ENCODE measurements around the gene NELL1. TPM values are rescaled to one million over a fixed set of nuclear protein-coding genes. Genes with fewer than 3 reads are reported as not detected.
"Not testable (repeated sequence)": the region's sequence is repeated elsewhere in the genome, so short reads cannot be mapped to it uniquely, and the experiment has no call there.

NELL1 gene
- total and polyA plus RNA-seq, 9 donors = 5.5 to 9.9 (median 7.6) TPM

DNA sequence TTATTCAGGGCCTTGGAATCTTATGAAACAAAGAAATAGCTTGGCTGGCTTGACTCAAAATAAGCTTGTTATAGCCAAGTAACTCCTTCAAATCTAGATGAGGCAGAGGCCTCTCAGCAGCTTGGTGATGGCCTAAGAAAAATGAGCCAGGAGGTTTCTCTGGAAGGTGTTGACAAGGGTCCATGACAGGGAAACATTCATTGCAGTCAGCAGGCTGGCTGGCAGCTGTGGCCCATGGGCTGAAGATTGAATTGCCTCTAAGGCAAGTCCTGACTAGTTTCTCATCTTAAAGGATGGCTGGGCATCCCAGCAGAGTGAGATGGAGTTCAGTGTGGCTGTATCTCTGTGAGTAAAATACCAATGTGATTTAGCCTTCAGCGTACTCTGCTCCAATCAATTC lies 441.0 kb downstream of the NELL1 start:
- no peaks in the 10 kb centered on the region for H3K36me3 ChIP-seq (ENCODE audit: control insufficient read depth, insufficient read depth, low read length)
- H3K4me3 ChIP-seq (ENCODE audit: low read length) = no peak overlapping the region
- H3K27me3 ChIP-seq (ENCODE audit: control insufficient read depth, insufficient read depth, low read length) = no peaks in the 10 kb centered on the region
- no peaks in the 10 kb centered on the region for H3K4me1 ChIP-seq (ENCODE audit: control insufficient read depth, insufficient read depth, low read length)
- DNase-seq = no peak
- no peak overlapping the region for H3K27ac ChIP-seq (ENCODE audit: low read length)
- H3K9me3 ChIP-seq (replicated peaks; ENCODE audit: control insufficient read depth, low read depth, low read length) = no peaks in the 10 kb centered on the region
- WGBS (ENCODE audit: insufficient coverage) = no CpG with 5 or more reads among the region's 1 CpG

DNA sequence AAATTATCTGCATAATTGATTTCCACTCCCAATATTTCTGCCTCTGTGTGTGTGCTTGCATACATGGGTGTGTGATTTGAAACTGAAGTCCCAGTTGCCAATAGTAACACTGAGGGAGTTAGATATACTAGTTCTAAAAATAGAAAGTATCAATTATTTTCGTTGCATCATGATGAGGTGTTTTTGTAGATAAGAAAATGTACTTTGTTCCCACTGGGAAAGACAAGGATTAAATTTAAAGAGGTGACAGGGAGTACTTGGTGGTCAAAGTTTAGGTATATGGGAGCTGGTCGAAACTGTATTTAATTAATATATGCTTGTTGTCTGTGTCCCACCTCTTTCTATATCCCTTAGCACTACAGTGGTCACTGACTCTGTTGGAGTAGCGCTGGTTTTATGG lies 444.5 kb downstream of the NELL1 start:
- H3K4me1 ChIP-seq (ENCODE audit: control insufficient read depth, insufficient read depth, low read length) = no peaks in the 10 kb centered on the region
- no peak overlapping the region for H3K27ac ChIP-seq (ENCODE audit: low read length)
- H3K27me3 ChIP-seq (ENCODE audit: control insufficient read depth, insufficient read depth, low read length) = no peaks in the 10 kb centered on the region
- no peak overlapping the region for H3K4me3 ChIP-seq (ENCODE audit: low read length)
- H3K36me3 ChIP-seq (ENCODE audit: control insufficient read depth, insufficient read depth, low read length) = no peaks in the 10 kb centered on the region
- DNase-seq = no peak
- no peaks in the 10 kb centered on the region for H3K9me3 ChIP-seq (replicated peaks; ENCODE audit: control insufficient read depth, low read depth, low read length)
- WGBS (ENCODE audit: insufficient coverage) = 20% methylated on average over 1 of the region's 3 CpGs

DNA sequence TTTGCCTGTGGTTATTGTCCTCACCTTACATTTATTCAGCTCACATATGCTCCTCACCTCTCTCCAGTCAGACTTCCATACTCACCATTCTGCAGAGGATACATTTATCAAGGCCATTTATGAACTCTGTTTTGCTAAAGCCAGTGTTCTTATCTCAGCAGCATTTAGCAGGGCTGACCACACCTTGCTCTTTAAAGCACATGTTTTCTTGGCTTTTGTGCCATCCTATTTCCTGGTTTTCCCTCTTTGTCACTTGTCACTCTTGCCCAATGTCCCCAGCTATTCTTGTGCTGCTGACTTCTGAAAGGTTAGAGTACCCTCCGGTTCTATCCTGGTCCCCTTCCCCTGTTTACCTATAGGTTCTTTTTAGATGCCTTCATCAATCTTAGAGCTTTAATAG lies 446.6 kb downstream of the NELL1 start:
- WGBS (ENCODE audit: insufficient coverage) = no CpG with 5 or more reads among the region's 1 CpG
- H3K27ac ChIP-seq (ENCODE audit: low read length) = no peak overlapping the region
- no peak overlapping the region for H3K4me3 ChIP-seq (ENCODE audit: low read length)
- no peaks in the 10 kb centered on the region for H3K4me1 ChIP-seq (ENCODE audit: control insufficient read depth, insufficient read depth, low read length)
- H3K36me3 ChIP-seq (ENCODE audit: control insufficient read depth, insufficient read depth, low read length) = no peaks in the 10 kb centered on the region
- no peak for DNase-seq
- no peaks in the 10 kb centered on the region for H3K9me3 ChIP-seq (replicated peaks; ENCODE audit: control insufficient read depth, low read depth, low read length)
- no peaks in the 10 kb centered on the region for H3K27me3 ChIP-seq (ENCODE audit: control insufficient read depth, insufficient read depth, low read length)

DNA sequence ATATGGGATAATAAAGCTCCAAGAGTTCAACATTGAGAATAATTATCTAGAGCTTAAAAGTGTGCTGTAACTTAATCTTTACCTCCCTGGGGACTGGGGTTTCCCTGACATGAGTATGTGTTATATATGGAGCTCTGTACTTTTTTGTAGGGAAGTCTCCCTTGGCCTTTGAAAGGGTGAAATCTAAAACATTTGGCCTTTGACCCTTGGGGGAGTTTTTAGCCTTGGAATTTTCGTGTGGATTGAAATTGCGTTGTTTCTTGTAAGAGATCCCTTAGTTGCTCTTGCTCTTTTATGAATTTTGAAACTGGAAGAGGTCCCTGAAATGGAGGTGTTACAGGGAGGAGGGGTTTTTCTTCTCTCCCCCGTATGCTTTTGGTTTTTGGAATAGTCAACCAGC lies 450.0 kb downstream of the NELL1 start:
- no peaks in the 10 kb centered on the region for H3K27me3 ChIP-seq (ENCODE audit: control insufficient read depth, insufficient read depth, low read length)
- H3K4me3 ChIP-seq (ENCODE audit: low read length) = no peak overlapping the region
- H3K4me1 ChIP-seq (ENCODE audit: control insufficient read depth, insufficient read depth, low read length) = no peaks in the 10 kb centered on the region
- DNase-seq = no peak
- H3K36me3 ChIP-seq (ENCODE audit: control insufficient read depth, insufficient read depth, low read length) = no peaks in the 10 kb centered on the region
- H3K9me3 ChIP-seq (replicated peaks; ENCODE audit: control insufficient read depth, low read depth, low read length) = no peaks in the 10 kb centered on the region
- no peak overlapping the region for H3K27ac ChIP-seq (ENCODE audit: low read length)
- no CpG with 5 or more reads among the region's 3 CpGs for WGBS (ENCODE audit: insufficient coverage)

DNA sequence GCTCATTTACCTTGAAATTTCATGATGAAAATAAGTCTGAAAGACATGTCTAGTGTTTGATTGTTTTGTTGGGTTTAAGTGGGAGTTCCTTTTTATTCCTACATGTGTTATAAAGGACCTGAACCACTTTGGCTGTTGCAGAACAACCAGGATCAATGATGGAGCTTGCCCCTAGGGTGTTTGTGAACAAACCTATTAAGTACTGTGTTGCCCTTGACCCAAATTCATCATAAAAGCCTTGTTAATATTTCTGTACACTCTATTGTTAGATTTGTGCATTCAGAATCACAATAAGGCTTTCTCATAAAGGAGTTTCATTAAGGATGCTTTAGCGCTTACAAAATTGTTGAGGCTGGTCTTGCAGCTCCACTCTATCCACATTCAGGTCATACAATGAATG lies 452.6 kb downstream of the NELL1 start:
- Histone ChIP-seq H3K9me3 (replicated peaks; ENCODE audit: control insufficient read depth, low read depth, low read length) (no peaks in the 10 kb centered on the region), H3K4me1 (ENCODE audit: control insufficient read depth, insufficient read depth, low read length) (no peaks in the 10 kb centered on the region), H3K27ac (ENCODE audit: low read length) (no peak overlapping the region), H3K4me3 (ENCODE audit: low read length) (no peak overlapping the region), H3K27me3 (ENCODE audit: control insufficient read depth, insufficient read depth, low read length) (no peaks in the 10 kb centered on the region), H3K36me3 (ENCODE audit: control insufficient read depth, insufficient read depth, low read length) (no peaks in the 10 kb centered on the region)
- no CpG with 5 or more reads among the region's 1 CpG for WGBS (ENCODE audit: insufficient coverage)
- DNase-seq = no peak

DNA sequence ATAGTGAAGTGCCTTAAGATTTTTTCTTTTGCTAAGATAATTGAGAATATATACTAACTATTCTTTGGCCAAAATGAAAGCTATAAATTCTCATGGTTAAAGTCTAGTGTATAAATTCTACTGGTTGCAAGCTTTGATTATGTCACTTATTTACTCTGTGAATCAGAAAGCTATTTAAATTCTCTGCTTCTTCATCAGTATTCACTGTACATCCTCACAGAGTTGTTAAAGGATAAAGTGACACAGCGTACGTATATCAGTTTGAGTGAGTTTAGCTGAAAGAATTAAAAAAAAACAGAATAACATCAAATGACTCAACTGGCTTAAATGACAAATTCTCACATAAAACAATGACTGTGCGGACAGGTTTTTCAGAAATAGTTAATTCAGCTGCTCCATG lies 453.1 kb downstream of the NELL1 start:
- Histone ChIP-seq H3K4me3 (ENCODE audit: low read length) (no peak overlapping the region), H3K36me3 (ENCODE audit: control insufficient read depth, insufficient read depth, low read length) (no peaks in the 10 kb centered on the region), H3K9me3 (replicated peaks; ENCODE audit: control insufficient read depth, low read depth, low read length) (no peaks in the 10 kb centered on the region), H3K4me1 (ENCODE audit: control insufficient read depth, insufficient read depth, low read length) (no peaks in the 10 kb centered on the region), H3K27ac (ENCODE audit: low read length) (no peak overlapping the region), H3K27me3 (ENCODE audit: control insufficient read depth, insufficient read depth, low read length) (no peaks in the 10 kb centered on the region)
- no peak for DNase-seq
- no CpG with 5 or more reads among the region's 3 CpGs for WGBS (ENCODE audit: insufficient coverage)

DNA sequence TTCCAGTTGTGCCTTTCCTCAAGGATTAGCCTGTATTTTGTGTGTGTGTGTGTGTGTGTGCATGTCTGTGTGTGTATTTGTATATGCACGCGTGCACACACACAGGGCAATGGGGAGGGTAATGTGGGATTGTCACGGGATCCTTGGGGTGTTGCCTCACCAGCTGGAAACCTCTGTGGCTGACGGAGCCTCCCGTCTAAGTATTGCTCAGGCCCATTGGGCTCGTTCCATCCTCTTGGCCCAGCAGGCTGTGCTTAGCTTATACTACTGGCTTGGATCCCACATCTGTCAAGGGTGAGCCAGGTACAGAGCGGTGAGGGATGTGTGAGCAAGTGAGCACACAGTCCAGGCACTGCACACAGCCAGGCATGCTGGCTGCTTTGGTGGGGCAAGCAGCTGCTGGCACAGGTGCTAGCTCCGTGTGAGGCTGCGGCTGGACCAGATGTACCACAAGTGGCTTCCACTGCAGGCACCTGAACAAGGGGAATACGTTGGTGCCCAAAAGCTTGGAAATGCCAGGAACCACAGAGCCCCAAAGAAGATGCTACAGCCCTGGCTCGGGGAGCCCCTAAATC lies 462.8 kb downstream of the NELL1 start:
- no peaks in the 10 kb centered on the region for H3K36me3 ChIP-seq (ENCODE audit: control insufficient read depth, insufficient read depth, low read length)
- no peak overlapping the region for H3K4me3 ChIP-seq (ENCODE audit: low read length)
- no peaks in the 10 kb centered on the region for H3K27me3 ChIP-seq (ENCODE audit: control insufficient read depth, insufficient read depth, low read length)
- H3K9me3 ChIP-seq (replicated peaks; ENCODE audit: control insufficient read depth, low read depth, low read length) = no peaks in the 10 kb centered on the region
- H3K4me1 ChIP-seq (ENCODE audit: control insufficient read depth, insufficient read depth, low read length) = no peaks in the 10 kb centered on the region
- 80% methylated on average over 11 of the region's 11 CpGs for WGBS (ENCODE audit: insufficient coverage)
- no peak overlapping the region for H3K27ac ChIP-seq (ENCODE audit: low read length)
- no peak for DNase-seq

DNA sequence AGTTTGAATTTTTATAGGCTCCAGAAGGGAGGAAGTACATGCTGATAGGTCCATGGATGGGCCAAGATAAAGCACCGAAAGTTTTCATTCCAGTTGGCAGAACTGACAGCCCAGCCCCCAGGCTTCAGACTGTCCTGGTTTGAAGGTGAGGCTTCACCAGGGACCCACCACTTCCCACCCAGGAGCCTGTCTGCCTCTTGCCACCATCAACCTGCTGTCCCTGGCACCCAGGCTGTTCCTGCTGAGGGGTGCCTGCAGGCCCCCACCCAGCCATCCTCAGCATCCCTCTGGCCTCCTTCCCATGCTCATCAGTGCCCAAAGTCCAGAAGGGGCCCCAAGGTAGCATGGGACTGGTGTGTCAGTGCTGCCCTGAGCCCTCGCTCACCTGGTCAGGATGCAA lies 463.9 kb downstream of the NELL1 start:
- H3K9me3 ChIP-seq (replicated peaks; ENCODE audit: control insufficient read depth, low read depth, low read length) = no peaks in the 10 kb centered on the region
- DNase-seq = no peak
- H3K4me3 ChIP-seq (ENCODE audit: low read length) = no peak overlapping the region
- no peaks in the 10 kb centered on the region for H3K4me1 ChIP-seq (ENCODE audit: control insufficient read depth, insufficient read depth, low read length)
- H3K27me3 ChIP-seq (ENCODE audit: control insufficient read depth, insufficient read depth, low read length) = no peaks in the 10 kb centered on the region
- no peak overlapping the region for H3K27ac ChIP-seq (ENCODE audit: low read length)
- WGBS (ENCODE audit: insufficient coverage) = 100% methylated on average over 2 of the region's 2 CpGs
- no peaks in the 10 kb centered on the region for H3K36me3 ChIP-seq (ENCODE audit: control insufficient read depth, insufficient read depth, low read length)

DNA sequence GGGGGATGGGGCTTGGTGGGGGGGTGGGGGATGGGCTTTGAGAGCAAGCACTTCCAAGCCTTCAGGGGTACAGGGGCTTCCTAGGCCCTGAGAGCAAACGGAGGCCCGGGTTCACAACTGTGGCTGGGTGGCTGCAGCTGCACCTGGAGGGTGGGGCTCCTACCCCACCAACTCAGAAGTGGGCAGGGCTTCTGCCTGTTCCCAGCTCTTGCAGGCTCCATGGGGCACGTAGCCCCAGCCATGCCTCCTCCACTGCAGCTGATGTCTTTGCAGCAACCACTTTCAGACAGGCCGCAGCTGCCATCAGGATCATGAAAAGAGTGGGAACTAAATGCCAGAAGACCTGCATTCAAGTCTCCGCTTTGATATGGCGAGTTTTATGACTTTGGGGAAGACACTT lies 464.3 kb downstream of the NELL1 start:
- no peak overlapping the region for H3K27ac ChIP-seq (ENCODE audit: low read length)
- H3K4me1 ChIP-seq (ENCODE audit: control insufficient read depth, insufficient read depth, low read length) = no peaks in the 10 kb centered on the region
- no peaks in the 10 kb centered on the region for H3K27me3 ChIP-seq (ENCODE audit: control insufficient read depth, insufficient read depth, low read length)
- no peaks in the 10 kb centered on the region for H3K36me3 ChIP-seq (ENCODE audit: control insufficient read depth, insufficient read depth, low read length)
- no peak overlapping the region for H3K4me3 ChIP-seq (ENCODE audit: low read length)
- WGBS (ENCODE audit: insufficient coverage) = 75% methylated on average over 5 of the region's 6 CpGs
- H3K9me3 ChIP-seq (replicated peaks; ENCODE audit: control insufficient read depth, low read depth, low read length) = no peaks in the 10 kb centered on the region
- DNase-seq = no peak

DNA sequence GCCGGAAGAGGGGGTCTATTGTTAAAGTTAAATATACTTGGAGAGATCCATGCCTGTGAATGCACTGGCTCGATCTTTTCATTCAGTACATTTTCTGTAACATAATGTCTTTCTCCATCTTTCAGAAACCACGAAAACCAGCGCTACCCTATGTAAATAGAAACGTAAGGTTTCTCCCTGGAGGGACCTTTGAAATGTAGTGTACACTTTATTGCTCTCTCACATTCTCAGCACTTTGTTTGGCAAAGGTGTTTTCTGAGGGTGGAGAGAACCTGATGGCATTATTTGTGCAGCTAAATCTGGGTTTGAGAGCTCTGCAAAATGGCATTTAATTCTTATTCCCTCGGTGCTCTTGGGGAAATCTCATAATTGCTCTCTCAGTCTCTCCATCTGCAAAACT lies 468.4 kb downstream of the NELL1 start:
- Histone ChIP-seq H3K27ac (ENCODE audit: low read length) (no peak overlapping the region), H3K36me3 (ENCODE audit: control insufficient read depth, insufficient read depth, low read length) (no peaks in the 10 kb centered on the region), H3K27me3 (ENCODE audit: control insufficient read depth, insufficient read depth, low read length) (no peaks in the 10 kb centered on the region), H3K4me3 (ENCODE audit: low read length) (no peak overlapping the region), H3K4me1 (ENCODE audit: control insufficient read depth, insufficient read depth, low read length) (no peaks in the 10 kb centered on the region), H3K9me3 (replicated peaks; ENCODE audit: control insufficient read depth, low read depth, low read length) (no peaks in the 10 kb centered on the region)
- WGBS (ENCODE audit: insufficient coverage) = no CpG with 5 or more reads among the region's 6 CpGs
- DNase-seq = no peak

DNA sequence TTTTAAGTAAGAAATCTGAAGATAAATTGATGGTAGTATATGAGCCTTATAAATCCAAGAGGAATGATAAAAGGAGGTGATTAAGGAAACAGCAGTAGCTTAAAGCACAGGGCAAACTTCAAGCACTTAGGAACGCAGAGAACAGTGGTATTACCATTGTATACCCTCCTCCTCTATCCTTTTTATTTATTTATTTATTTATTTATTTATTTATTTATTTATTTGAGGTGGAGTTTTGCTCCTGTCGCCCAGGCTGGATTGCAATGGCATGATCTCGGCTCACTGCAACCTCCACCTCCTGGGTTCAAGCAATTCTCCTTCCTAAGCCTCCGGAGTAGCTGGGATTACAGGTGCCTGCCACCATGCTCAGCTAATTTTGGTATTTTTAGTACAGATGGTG lies 472.2 kb downstream of the NELL1 start:
- H3K4me3 ChIP-seq (ENCODE audit: low read length); H3K4me1 ChIP-seq (ENCODE audit: control insufficient read depth, insufficient read depth, low read length); H3K27me3 ChIP-seq (ENCODE audit: control insufficient read depth, insufficient read depth, low read length); H3K36me3 ChIP-seq (ENCODE audit: control insufficient read depth, insufficient read depth, low read length); H3K27ac ChIP-seq (ENCODE audit: low read length); H3K9me3 ChIP-seq (replicated peaks; ENCODE audit: control insufficient read depth, low read depth, low read length); DNase-seq: not testable (repeated sequence)
- WGBS (ENCODE audit: insufficient coverage) = no CpG with 5 or more reads among the region's 4 CpGs
